Activated CD4-positive, alpha-beta T cell treated with anti-CD3 and anti-CD28 coated beads for 36 hours (primary cell): ENCODE results near the gene PRSS53. TPM values are rescaled to one million over a fixed set of nuclear protein-coding genes. Genes with fewer than 3 reads are reported as not detected.

Experiments used
- total RNA-seq, 2 experiments: library from RNA; stranded (reverse); gene quantifications; one replicate each; pipeline ENCODE4 v1.2.3, GENCODE V29; 2021

The PRSS53 gene
- total RNA-seq, 2 experiments from 2014 or later, result 4.0 to 9.2 TPM

Other genes with a start within 250 kb of the PRSS53 start
- gene BCL7C, start 194.9 kb downstream of the PRSS53 start, total RNA-seq, result 10 to 100 TPM; 19.5 to 20.4 TPM
- under 1 TPM; 0.18 TPM for gene CTF1, start 192.3 kb downstream of the PRSS53 start, total RNA-seq
- gene FBXL19, start 165.4 kb downstream of the PRSS53 start, total RNA-seq, result 10 to 100 TPM; 23.7 to 31.4 TPM
- 1 to 10 TPM; 6.9 to 7.9 TPM for gene ORAI3, start 139.9 kb downstream of the PRSS53 start, total RNA-seq
- 10 to 100 TPM; 18.5 to 21.7 TPM for gene SETD1A, start 131.2 kb downstream of the PRSS53 start, total RNA-seq
- 1 to 10 TPM; 1.6 to 2.2 TPM for gene HSD3B7, start 103.7 kb downstream of the PRSS53 start, total RNA-seq
- 1 to 10 TPM; 1.3 to 1.5 TPM for gene STX1B, start 78.3 kb downstream of the PRSS53 start, total RNA-seq
- gene STX4, start 55.4 kb downstream of the PRSS53 start, total RNA-seq, result 10 to 100 TPM; 29.2 to 35.9 TPM
- gene ZNF668, start 14.7 kb downstream of the PRSS53 start, total RNA-seq, result 1 to 10 TPM; 9.2 to 9.9 TPM
- gene ZNF646, start 14.5 kb downstream of the PRSS53 start, total RNA-seq, result 10 to 100 TPM; 21.3 to 25.8 TPM
- gene VKORC1, start 5.9 kb upstream of the PRSS53 start, total RNA-seq, result 10 to 100 TPM; 59.6 to 64.2 TPM
- 10 to 100 TPM; 50.0 to 53.3 TPM for gene BCKDK, start 19.4 kb upstream of the PRSS53 start, total RNA-seq
- gene KAT8, start 28.7 kb upstream of the PRSS53 start, total RNA-seq, result 10 to 100 TPM; 53.6 to 63.1 TPM
- gene PRSS8, start 46.8 kb upstream of the PRSS53 start, total RNA-seq, result not detected
- under 1 TPM; 0.26 to 0.43 TPM for gene PRSS36, start 61.1 kb upstream of the PRSS53 start, total RNA-seq
- gene FUS, start 91.2 kb upstream of the PRSS53 start, total RNA-seq, result 100 to 1,000 TPM; 647 to 648 TPM
- 1 to 10 TPM; 5.7 TPM for gene PYCARD, start 113.8 kb upstream of the PRSS53 start, total RNA-seq
- gene TRIM72, start 125.2 kb upstream of the PRSS53 start, total RNA-seq, result under 1 TPM in 1 of 2 experiments, not detected in 1; 0.04 TPM
- not detected for gene PYDC1, start 128.2 kb upstream of the PRSS53 start, total RNA-seq
- gene ITGAM, start 171.0 kb upstream of the PRSS53 start, total RNA-seq, result under 1 TPM; 0.67 to 0.98 TPM